ENCODE data around the gene SMG7.

Gene SMG7

DNA sequence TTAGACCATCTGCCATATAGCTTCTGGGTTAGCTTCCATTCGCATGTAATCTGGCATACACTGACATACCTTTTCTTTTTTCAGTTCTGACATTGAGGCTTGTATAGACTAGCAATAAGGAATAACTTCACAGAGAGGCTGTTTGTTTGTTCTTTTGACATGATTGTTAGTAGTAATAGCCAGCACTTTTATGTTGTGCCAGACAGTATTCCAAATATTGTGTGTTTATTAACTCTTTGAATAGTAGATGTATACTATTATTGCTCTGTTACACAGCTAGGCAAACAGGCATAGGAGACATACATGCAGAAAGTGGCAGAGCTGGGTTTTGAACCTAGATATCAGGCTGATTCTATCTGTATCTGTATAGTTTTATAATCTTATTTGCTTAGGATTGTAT is 12.6 kb downstream of the SMG7 start:
- CTCF ChIA-PET: no interaction called here

DNA sequence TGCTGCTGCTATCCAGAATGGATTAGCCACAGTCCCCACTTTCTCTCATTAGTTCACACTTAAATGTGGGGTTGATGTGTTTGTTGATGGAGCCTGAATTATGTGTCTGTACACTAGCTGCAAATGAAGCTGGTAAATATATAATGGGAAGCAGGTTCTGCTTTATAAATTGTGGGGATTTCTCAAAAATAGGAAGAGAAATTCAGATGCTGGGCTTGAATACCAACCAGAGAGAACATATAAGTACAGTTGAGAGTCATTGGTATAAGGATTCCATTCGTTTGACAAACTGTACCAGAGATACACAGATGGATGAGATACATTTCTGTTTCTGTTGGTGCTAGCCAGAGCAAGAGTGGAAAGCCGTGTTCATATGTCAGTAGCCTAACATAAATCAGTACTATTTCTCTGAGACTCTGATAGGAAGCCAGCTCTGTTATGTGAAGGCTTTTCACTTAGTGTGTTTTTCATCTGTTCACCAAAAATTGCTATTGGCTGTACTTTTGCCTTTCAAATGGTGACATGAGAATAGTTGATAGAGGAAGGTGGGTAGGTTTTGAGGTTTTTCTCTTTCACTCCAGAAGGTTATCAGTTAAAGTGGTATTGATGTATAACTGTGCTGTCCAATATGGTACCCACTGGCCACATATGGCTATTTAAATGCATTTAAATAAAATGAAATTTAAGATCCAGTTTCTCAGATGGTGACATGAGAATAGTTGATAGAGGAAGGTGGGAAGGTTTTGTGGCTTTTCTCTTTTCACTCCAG is 15.6 kb downstream of the SMG7 start:
- ChIA-PET POLR2A (no interaction called here), CTCF (interaction anchor here (0.5 kb wide), 1 partner anchor 434 kb away, joined by 3 read pairs; no protein-coding TSS in a partner anchor)
- no peak for TF ChIP-seq L3MBTL2 (conservative IDR thresholded peaks at IDR 0.05)
- TF ChIP-seq ZNF384 (IDR thresholded peaks at IDR 0.05): no peak
- no peak for TF ChIP-seq CTBP1 (IDR thresholded peaks at IDR 0.05; ENCODE audit: borderline replicate concordance)
- TF ChIP-seq FOXK2 (IDR thresholded peaks at IDR 0.05): no peak
- TF ChIP-seq, protein P1, sequence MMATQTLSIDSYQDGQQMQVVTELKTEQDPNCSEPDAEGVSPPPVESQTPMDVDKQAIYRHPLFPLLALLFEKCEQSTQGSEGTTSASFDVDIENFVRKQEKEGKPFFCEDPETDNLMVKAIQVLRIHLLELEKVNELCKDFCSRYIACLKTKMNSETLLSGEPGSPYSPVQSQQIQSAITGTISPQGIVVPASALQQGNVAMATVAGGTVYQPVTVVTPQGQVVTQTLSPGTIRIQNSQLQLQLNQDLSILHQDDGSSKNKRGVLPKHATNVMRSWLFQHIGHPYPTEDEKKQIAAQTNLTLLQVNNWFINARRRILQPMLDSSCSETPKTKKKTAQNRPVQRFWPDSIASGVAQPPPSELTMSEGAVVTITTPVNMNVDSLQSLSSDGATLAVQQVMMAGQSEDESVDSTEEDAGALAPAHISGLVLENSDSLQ (IDR thresholded peaks at IDR 0.05): no peak
- no peak for TF ChIP-seq SUZ12 (IDR thresholded peaks at IDR 0.05)
- TF ChIP-seq LEF1 (IDR thresholded peaks at IDR 0.05; ENCODE audit: borderline replicate concordance): no peak
- TF ChIP-seq ELF4 (IDR thresholded peaks at IDR 0.05): no peak
- no peak for TF ChIP-seq NFRKB (IDR thresholded peaks at IDR 0.05)
- no peak for TF ChIP-seq FOXA1 (IDR thresholded peaks at IDR 0.05)
- no peak for TF ChIP-seq FOXM1 (IDR thresholded peaks at IDR 0.05; ENCODE audit: borderline replicate concordance)
- TF ChIP-seq TARDBP (IDR thresholded peaks at IDR 0.05): no peak
- no peak for TF ChIP-seq SP1 (IDR thresholded peaks at IDR 0.05)
- TF ChIP-seq HDGF (IDR thresholded peaks at IDR 0.05; ENCODE audit: borderline replicate concordance): no peak
- no peak for TF ChIP-seq BHLHE40 (IDR thresholded peaks at IDR 0.05; ENCODE audit: borderline replicate concordance)
- TF ChIP-seq ARNT (IDR thresholded peaks at IDR 0.05): no peak
- DNase-seq (ENCODE audit: extremely low spot score): no peak

More for the DNA sequence above, 12.6 kb downstream of the SMG7 start:
- POLR2A ChIA-PET: no interaction called here
- DNase-seq (ENCODE audit: extremely low spot score): no peak
- TF ChIP-seq LEF1 (IDR thresholded peaks at IDR 0.05; ENCODE audit: borderline replicate concordance) (no peak), L3MBTL2 (conservative IDR thresholded peaks at IDR 0.05) (no peak), ELF4 (IDR thresholded peaks at IDR 0.05) (no peak), NFRKB (IDR thresholded peaks at IDR 0.05) (no peak), FOXA1 (IDR thresholded peaks at IDR 0.05) (no peak), SUZ12 (IDR thresholded peaks at IDR 0.05) (no peak), FOXM1 (IDR thresholded peaks at IDR 0.05; ENCODE audit: borderline replicate concordance) (no peak), SP1 (IDR thresholded peaks at IDR 0.05) (no peak), ZNF384 (IDR thresholded peaks at IDR 0.05) (no peak), HDGF (IDR thresholded peaks at IDR 0.05; ENCODE audit: borderline replicate concordance) (no peak), TARDBP (IDR thresholded peaks at IDR 0.05) (no peak), BHLHE40 (IDR thresholded peaks at IDR 0.05; ENCODE audit: borderline replicate concordance) (no peak)
- TF ChIP-seq, protein P1 (IDR thresholded peaks at IDR 0.05): no peak

DNA sequence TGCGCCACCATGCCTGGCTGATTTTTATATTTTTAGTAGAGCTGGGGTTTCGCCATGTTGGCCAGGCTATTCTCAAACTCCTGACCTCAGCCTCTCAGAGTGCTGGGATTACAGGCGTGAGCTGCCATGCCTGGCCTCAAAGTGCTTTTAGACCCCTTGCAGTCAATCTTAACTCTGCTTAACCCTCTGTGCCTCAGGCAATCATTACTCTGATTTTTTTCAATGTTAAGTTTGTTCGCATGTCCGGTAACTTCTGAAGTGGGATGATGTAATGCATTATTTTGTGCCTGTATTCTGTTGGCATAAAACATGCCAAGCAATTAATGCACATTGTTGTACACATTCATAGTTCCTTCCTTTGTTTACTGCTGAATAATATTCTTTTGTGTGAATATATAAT is 18.6 kb downstream of the SMG7 start:
- ChIA-PET CTCF (no interaction called here), POLR2A (no interaction called here)
- peak; percentile 15 for DNase-seq (ENCODE audit: extremely low spot score)
- TF ChIP-seq ZNF384 (IDR thresholded peaks at IDR 0.05) (peak; percentile 54), ELF4 (IDR thresholded peaks at IDR 0.05) (no peak)
- TF ChIP-seq, protein P1 (IDR thresholded peaks at IDR 0.05): peak; percentile 55

DNA sequence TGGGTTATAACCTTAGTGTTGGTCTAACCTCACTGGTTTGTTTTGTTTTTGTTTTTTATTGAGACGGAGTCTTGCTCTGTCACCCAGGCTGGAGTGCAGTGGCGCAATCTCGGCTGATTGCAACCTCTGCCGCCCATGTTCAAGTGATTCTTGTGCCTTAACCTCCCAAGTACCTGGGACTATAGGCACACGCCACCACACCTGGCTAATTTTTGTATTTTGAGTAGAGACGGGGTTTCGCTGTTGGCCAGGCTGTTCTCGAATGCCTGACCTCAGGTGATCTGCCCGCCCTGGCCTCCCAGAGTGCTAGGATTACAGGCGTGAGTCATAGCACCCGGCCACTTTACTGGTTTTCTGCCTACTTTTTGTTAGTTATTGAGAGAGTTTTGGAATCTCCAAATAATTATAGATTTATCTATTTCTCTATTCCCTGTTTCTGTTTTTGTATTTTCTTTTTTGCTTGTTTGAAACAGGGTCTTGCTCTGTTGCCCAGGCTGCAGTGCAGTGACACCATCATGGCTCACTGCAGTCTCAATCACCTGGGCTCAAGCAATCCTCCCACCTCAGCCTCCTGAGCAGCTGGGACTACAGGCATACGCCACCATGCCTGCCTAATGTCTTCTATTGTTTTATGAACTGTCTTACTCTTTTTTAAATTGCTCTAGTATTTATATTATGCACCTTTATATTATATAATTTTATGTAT is 21.4 kb downstream of the SMG7 start:
- CTCF ChIA-PET: no interaction called here
- TF ChIP-seq FOXA1 (IDR thresholded peaks at IDR 0.05) (no peak), L3MBTL2 (conservative IDR thresholded peaks at IDR 0.05) (no peak), ZNF384 (IDR thresholded peaks at IDR 0.05) (no peak), SUZ12 (IDR thresholded peaks at IDR 0.05) (no peak), NFRKB (IDR thresholded peaks at IDR 0.05) (no peak), ARNT (IDR thresholded peaks at IDR 0.05) (no peak), SP1 (IDR thresholded peaks at IDR 0.05) (no peak), FOXM1 (IDR thresholded peaks at IDR 0.05; ENCODE audit: borderline replicate concordance) (no peak), LEF1 (IDR thresholded peaks at IDR 0.05; ENCODE audit: borderline replicate concordance) (no peak), FOXK2 (IDR thresholded peaks at IDR 0.05) (no peak), BHLHE40 (IDR thresholded peaks at IDR 0.05; ENCODE audit: borderline replicate concordance) (no peak), TARDBP (IDR thresholded peaks at IDR 0.05) (no peak), CTBP1 (IDR thresholded peaks at IDR 0.05; ENCODE audit: borderline replicate concordance) (no peak), ELF4 (IDR thresholded peaks at IDR 0.05) (no peak), HDGF (IDR thresholded peaks at IDR 0.05; ENCODE audit: borderline replicate concordance) (no peak)
- TF ChIP-seq, protein P1 (IDR thresholded peaks at IDR 0.05): no peak
- POLR2A ChIA-PET: no interaction called here
- no peak for DNase-seq (ENCODE audit: extremely low spot score)

DNA sequence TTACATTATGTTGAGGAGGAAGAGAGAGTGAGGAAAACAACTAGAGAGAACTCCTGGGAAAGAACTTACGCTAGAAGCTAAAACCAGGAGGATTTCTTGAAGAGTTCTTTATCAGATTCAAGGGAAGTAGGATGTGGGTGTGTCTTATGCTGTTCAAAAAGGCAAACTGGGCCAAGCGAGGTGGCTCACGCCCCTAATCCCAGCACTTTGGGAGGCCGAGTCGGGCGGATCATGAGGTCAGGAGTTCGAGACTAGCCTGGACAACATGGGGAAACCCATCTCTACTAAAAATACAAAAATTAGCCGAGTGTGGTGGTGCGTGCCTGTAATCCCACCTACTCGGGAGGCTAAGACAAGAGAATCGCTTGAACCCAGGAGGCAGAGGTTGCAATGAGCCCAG is 23.1 kb downstream of the SMG7 start:
- TF ChIP-seq ZNF384 (IDR thresholded peaks at IDR 0.05): no peak
- no peak for TF ChIP-seq BHLHE40 (IDR thresholded peaks at IDR 0.05; ENCODE audit: borderline replicate concordance)
- no peak for TF ChIP-seq L3MBTL2 (conservative IDR thresholded peaks at IDR 0.05)
- TF ChIP-seq FOXK2 (IDR thresholded peaks at IDR 0.05): no peak
- no peak for TF ChIP-seq CTBP1 (IDR thresholded peaks at IDR 0.05; ENCODE audit: borderline replicate concordance)
- TF ChIP-seq TARDBP (IDR thresholded peaks at IDR 0.05): no peak
- TF ChIP-seq ELF4 (IDR thresholded peaks at IDR 0.05): no peak
- TF ChIP-seq FOXA1 (IDR thresholded peaks at IDR 0.05): no peak
- TF ChIP-seq NFRKB (IDR thresholded peaks at IDR 0.05): no peak
- POLR2A ChIA-PET: no interaction called here

More for the DNA sequence above, 23.1 kb downstream of the SMG7 start:
- no peak for DNase-seq (ENCODE audit: extremely low spot score)
- CTCF ChIA-PET: interaction anchor here (0.7 kb wide), 1 partner anchor 56 kb away, joined by 3 read pairs; no protein-coding TSS in a partner anchor

All from HEK293T (cell line).